ENCODE measurements around the gene EPO.

EPO gene

GRCh38 chr7:100720279-100720670 lies at the start of gene EPO:
EPO (plus strand) TSS chr7:100720468; CDS start chr7:100720981, 513 bp downstream.
- no peak for DNase-seq (ENCODE audit: low spot score)

- DNase-seq (ENCODE audit: low spot score): no peak
These were observed 48.6 kb upstream of the EPO start for GRCh38 chr7:100671353-100672327.

DNA sequence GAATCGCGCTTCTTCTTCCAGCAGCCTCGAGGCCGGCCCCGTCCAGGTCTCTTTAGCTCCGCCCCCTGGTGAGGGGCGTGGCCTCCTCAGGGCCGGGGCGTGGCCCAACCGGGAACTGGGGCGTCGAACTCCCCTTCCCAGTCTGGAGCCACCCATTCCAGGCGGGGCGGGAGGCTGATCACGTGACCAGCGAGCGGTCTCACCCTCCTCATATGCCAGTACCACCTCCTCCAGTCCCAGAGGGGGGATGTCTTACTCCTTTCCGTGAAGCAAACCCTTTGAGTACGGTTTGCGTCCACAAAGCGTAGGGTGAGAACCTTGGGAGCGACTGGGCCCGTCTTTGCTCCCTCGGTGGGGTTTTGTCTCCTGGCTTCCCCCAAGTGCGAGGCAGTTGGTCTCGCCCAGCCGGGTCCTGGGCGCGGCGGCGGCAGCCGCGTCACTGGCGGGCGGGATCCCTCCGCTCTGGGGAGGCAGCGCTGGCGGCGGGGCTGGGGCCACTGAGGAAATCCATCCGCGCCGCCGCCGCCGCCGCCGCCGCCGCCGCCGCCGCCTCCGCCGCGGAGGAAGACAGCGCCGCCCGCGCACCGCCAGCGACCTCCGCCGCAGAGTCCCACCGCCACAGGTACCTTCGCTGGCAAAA lies 46.8 kb upstream of the EPO start, which contains the start of gene GNB2:
GNB2 (plus strand) TSS at position 439 of the 640 bp plus-strand sequence. CDS start 2,526 bp downstream, outside the sequence.
- peak; percentile 100 for DNase-seq (ENCODE audit: low spot score)

DNA sequence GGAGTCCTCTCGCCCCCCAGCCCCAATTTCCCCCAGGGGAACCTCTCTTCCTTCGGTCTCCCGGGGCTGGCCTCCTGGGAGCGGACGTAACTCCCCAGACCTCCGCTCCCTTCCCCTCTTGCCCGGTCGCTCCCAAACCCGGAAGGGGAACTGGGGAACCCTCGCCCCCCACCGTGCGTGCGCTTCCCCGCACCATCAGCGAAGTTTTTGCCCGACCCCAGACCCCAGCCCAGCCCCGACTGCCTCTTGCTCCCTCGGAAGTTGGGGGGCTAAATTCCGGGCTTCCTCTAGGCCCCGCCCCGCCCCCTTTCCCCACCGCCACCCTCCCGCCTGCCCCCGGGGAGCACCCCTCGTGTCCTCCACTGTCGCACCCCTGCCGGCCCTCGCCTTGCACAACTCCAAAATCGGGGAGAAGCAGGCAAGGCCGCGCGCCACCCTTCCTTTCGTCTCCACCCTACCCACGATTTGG lies 46.3 kb upstream of the EPO start:
- peak; percentile 56 for DNase-seq (ENCODE audit: low spot score)

DNA sequence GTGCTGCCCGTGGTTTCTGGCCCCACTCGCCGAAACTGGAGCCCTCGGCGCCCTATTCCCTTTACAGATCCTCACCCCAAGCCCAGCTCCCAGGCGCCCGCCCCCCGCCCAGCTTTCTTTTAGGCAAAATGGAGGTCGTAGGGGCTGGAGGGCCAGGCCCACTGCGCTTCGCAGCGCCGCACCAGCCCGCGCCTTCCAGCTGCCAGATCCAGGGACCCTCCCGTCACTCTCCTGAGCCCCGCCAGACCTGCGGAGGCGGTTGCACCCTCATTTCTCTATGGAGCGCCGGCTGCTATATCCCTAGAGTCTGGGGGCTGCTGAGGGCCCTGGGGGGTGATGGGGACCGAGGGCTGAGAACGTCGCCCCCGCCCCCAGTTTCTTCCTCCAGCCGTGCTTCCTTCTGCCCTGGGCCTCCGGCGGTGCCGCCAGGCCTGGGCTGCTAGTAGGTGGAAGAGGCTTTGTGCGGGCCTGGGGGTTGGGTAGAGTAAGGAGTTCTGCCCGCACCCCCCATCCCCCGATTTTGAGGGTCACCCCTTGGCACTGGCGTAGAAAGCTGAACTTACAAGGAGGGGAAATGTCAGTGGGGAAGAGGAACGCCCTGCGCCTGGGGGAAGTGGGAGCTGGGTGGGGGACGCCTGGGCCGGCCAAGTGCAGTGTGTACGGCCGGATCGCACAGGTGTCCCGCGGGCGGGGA lies 45.7 kb upstream of the EPO start:
- DNase-seq (ENCODE audit: low spot score): no peak

GRCh38 chr7:100675105-100675451 lies 45.2 kb upstream of the EPO start:
- DNase-seq (ENCODE audit: low spot score): peak; percentile 40

DNA sequence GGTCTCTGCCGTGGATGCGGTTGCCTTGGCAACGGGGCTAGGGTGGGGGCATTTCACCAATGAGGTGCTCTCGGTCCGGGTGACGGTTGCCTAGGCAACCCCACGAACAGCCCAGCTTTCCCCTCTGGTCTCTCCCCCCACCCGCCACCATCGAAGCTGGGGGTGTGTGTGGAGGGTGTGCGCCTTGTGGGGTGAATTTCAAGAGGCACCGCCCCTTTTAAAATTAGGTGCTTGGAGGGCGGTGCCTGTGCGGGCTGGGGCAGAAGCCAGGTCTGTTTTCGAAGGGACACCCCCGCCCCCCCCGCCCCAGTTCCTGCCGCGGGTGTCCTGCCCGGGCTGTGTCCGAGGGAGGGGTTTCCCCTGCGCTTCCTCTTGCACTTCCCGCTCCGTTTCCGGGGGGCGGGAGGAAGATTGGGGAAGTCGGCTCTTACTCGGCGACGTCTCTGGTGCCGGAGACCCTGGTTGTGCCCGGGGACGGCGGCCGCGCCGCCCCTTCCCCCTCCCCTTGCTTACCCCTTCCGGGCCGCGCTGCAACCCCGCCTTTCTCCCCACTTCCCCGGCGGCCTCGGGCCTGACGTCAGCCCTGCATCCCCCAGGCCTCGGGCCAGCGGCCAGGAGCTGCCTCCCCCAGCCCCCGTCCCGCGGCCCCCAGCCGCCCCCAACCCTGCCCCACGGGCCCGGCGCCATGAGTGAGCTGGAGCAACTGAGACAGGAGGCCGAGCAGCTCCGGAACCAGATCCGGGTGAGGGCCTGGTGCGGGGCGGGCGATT lies 44.5 kb upstream of the EPO start:
- peak; percentile 76 for DNase-seq (ENCODE audit: low spot score)

DNA sequence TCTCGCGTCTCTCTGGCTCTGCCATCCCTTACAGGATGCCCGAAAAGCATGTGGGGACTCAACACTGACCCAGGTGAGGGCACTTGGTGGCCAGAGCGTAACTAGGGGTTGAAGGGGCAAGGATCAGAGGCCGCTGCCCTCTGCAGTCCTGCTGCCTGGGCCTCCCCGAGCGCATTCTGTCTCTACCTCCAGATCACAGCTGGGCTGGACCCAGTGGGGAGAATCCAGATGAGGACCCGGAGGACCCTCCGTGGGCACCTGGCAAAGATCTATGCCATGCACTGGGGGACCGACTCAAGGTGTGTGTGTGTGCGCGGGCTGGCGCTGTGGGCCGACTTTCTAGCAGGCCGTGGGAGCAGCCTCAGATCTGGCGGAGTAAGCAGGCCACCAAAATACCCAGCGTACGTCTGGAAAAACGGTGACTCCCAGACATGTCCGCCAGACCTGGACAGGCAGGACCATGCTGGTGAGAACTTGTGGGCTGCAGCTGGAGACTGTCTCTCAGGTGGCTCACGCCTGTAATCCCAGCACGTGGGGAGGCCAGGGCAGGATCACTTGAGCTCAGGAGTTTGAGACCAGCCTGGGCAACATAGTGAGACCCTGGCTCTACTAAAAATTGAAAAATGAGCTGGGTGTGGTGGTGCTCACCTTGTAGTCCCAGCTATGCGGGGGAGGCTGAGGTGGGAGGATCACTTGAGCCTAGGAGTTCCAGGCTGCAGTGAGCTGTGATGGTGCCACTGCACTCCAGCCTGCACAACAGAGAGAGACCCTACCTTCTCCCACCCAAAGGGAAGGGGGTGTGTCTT lies 43.6 kb upstream of the EPO start:
- DNase-seq (ENCODE audit: low spot score): no peak

DNA sequence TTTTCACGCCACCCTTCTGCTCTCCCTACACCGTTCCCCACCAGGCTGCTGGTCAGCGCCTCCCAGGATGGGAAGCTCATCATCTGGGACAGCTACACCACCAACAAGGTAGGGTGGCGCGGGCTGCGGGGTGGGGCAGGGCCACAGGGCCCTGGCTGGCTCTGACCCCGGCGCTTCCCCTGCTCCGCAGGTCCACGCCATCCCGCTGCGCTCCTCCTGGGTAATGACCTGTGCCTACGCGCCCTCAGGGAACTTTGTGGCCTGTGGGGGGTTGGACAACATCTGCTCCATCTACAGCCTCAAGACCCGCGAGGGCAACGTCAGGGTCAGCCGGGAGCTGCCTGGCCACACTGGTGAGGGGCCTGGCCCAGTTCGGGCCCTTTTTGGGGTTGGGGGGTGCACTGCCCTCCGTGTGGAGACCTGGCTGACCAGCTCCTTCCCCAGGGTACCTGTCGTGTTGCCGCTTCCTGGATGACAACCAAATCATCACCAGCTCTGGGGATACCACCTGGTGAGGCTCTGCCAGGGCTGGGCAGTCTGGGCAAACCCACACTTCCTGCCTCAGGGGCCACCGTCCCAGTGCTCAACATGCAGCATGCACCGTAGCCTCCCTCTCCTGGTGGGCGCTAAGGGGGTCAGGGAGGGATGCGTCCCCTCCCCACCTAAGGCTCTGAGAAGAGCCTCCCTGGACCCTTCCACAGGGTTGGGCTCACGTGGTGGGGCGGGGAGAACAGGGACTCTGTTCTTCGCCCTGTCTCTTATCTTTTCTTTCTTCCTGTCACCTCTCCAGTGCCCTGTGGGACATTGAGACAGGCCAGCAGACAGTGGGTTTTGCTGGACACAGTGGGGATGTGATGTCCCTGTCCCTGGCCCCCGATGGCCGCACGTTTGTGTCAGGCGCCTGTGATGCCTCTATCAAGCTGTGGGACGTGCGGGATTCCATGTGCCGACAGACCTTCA lies 42.7 kb upstream of the EPO start:
- no peak for DNase-seq (ENCODE audit: low spot score)

GRCh38 chr7:100678291-100678984 lies 41.8 kb upstream of the EPO start:
- no peak for DNase-seq (ENCODE audit: low spot score)

GRCh38 chr7:100679129-100679926 lies 40.9 kb upstream of the EPO start:
- DNase-seq (ENCODE audit: low spot score): no peak

DNA sequence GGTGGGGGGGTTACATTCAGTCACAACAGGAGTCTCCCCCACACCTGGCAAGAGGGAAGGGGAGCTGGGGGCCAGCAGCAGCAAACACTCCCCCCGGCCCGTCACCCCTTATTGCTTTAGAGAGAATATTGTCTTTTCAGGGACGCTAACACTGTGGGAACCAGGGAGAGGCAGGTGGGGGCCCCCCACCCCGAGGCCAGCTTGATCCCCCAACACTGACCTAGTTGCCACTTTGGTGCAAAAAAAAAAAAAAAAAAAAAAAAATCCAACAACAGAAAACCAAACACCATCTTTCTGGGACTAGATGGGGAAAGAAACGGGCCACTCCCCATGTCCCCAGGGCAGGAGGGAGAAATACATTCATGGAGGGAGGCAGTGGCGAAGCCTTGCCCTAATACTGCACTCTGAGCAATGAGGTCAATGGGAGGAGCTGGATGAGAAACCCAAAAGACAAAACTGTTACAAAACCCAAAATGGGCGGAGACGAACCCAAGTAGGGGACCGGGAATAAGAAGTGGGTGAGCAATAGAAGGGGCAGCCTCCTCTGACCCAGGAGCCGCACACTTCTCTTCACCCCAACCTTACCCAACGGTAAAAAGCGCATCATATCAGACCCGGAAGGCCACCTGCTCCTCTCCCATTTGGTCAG lies 40.2 kb upstream of the EPO start:
- DNase-seq (ENCODE audit: low spot score): no peak

DNA sequence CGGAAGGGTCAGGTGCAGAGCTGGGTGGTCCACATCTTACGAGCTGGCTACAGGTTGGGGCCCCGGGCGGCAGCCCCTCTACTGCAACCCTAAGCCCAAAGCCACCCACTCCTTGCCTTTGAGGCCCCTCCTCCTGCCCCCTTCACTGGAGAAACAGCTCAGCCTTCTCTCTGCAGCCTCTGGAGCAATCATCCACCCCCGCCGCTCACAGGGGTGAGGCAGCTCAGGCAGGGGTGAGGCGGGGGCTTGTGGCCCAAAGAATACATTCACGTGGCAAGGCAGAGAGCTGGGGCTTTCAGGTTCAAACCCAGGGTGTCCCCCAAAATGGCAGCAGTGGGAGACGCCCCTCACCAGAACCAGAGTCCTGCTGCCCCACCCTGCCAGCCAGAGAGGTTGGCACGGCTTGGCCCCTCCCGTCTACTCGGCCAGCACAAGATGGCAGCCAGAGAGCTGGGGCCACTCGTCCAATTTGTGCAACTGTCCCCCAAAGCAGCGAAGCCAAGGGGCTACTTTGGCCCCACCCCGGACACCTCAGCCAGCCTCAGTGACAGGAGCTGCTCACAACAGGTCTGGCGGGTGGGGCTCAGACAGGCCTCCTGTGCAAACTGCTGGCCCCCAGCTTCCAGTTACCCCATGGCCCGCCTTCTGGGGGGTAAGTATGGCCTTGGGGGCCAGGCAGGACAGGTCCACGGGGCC lies 39.5 kb upstream of the EPO start:
- DNase-seq (ENCODE audit: low spot score): no peak

GRCh38 chr7:100681491-100682227 lies 38.6 kb upstream of the EPO start:
- DNase-seq (ENCODE audit: low spot score): no peak

GRCh38 chr7:100682228-100682741 lies 38.0 kb upstream of the EPO start:
- no peak for DNase-seq (ENCODE audit: low spot score)

DNA sequence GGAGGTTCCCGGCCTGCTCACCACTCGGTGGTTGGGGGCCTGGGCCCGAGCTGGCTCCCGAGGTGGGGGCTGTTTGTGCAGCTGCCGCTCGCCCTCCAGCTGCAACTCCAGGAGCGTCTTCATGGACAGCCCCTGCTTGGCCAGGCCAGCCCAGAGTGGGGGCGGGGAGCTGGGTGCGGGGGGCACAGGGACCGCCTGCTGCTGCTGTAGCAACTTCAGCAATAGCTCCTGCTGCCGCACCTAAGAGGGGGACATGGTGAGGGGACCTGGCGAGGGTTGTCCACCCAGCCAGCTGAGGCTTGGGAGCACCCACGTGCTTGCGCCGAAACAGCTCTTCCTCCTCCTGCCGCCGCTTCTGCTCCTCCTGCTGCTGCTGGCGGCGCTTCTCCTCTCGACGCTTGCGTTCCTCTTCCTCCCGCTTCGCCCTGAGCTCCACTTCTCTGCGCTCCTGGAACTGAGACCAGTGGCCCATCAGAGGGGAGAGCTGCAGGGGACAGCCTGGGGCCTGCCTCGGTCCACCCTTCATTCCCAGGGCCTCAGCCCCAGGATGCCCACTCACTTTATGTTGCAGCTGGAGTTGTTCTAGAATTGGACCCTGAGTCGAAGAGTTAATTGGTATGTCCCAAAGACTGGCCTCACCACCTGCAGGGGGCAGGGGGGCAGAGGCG lies 37.1 kb upstream of the EPO start:
- no peak for DNase-seq (ENCODE audit: low spot score)
